NCI-H82 (cell line): ENCODE measurements around the gene CKS2.
"Not testable (repeated sequence)": the region's sequence is repeated elsewhere in the genome, so short reads cannot be mapped to it uniquely, and the experiment has no call there.

ENCODE experiments used
- DNase-seq: peaks from one replicate; lab custom pipeline; 2025; lab: John Stamatoyannopoulos, UW

The CKS2 gene

GRCh38 chr9:89311346-89312221, 589 bp downstream of the CKS2 start:
- no peak for DNase-seq

- DNase-seq: peak; percentile 27
Observed at GRCh38 chr9:89312222-89312571, 1.2 kb downstream of the CKS2 start.

GRCh38 chr9:89313842-89314241, 2.8 kb downstream of the CKS2 start:
- peak; percentile 50 for DNase-seq

- no peak for DNase-seq
Observed at GRCh38 chr9:89314955-89315354, 4.0 kb downstream of the CKS2 start.

- no peak for DNase-seq
Observed at GRCh38 chr9:89315482-89315881, 4.5 kb downstream of the CKS2 start.

GRCh38 chr9:89317282-89317681, 6.3 kb downstream of the CKS2 start:
- peak; percentile 21 for DNase-seq

- peak; percentile 97 for DNase-seq
Observed at GRCh38 chr9:89318123-89319014, 7.4 kb downstream of the CKS2 start, which contains the start of gene SECISBP2. Gene SECISBP2, plus strand, starts transcription at chr9:89318500. Its CDS starts 77 bp downstream, at chr9:89318577.

- peak; percentile 44 for DNase-seq
Observed at GRCh38 chr9:89319015-89319905, 8.3 kb downstream of the CKS2 start.

- no peak for DNase-seq
Observed at GRCh38 chr9:89323390-89323789, 12.4 kb downstream of the CKS2 start.

- DNase-seq: no peak
Observed at GRCh38 chr9:89325733-89326132, 14.7 kb downstream of the CKS2 start.

- DNase-seq: no peak
Observed at GRCh38 chr9:89328064-89328463, 17.1 kb downstream of the CKS2 start.

- DNase-seq: no peak
Observed at GRCh38 chr9:89329917-89330316, 18.9 kb downstream of the CKS2 start.

- DNase-seq: no peak
Observed at GRCh38 chr9:89330513-89330912, 19.5 kb downstream of the CKS2 start.

GRCh38 chr9:89339807-89340206, 28.8 kb downstream of the CKS2 start:
- DNase-seq: no peak

- no peak for DNase-seq
Observed at GRCh38 chr9:89340332-89340731, 29.3 kb downstream of the CKS2 start.

- DNase-seq: no peak
Observed at GRCh38 chr9:89342213-89342612, 31.2 kb downstream of the CKS2 start.

GRCh38 chr9:89342948-89343347, 32.0 kb downstream of the CKS2 start:
- no peak for DNase-seq

GRCh38 chr9:89343812-89344211, 32.8 kb downstream of the CKS2 start:
- not testable (repeated sequence) for DNase-seq

- no peak for DNase-seq
Observed at GRCh38 chr9:89345476-89345875, 34.5 kb downstream of the CKS2 start.

GRCh38 chr9:89346696-89347095, 35.7 kb downstream of the CKS2 start:
- no peak for DNase-seq

GRCh38 chr9:89347651-89348050, 36.7 kb downstream of the CKS2 start:
- DNase-seq: no peak

- no peak for DNase-seq
Observed at GRCh38 chr9:89349607-89350006, 38.6 kb downstream of the CKS2 start.
